Natural killer cell (primary cell): Measurements from ENCODE around the gene NRIP1. TPM values are rescaled to one million over a fixed set of nuclear protein-coding genes. Genes with fewer than 3 reads are reported as not detected.
A peak's percentile ranks its signal among the peaks of the same experiment; 100 is the strongest.

ENCODE experiments used
- ATAC-seq, 3 donors: fragments of 150-1000 bp in 2 of 3; fragments of 200-7000 bp in 1 of 3; cut with Tn5 transposase; 1 replicate in 1 of 3; 2 replicates in 2 of 3; pipeline ENCODE4 v1.10.0; 2021; ENCODE audit warnings: mild to moderate bottlenecking in 2 of 3, moderate library complexity in 2 of 3
- DNase-seq, 2 donors: peaks; one replicate each; pipeline versions ENCODE4 v3.0.0 to v3.0.0-alpha.2; 2013 to 2021; ENCODE audit warnings: mixed read lengths in 1 of 2
- H3K27ac ChIP-seq: one replicate; pipeline ENCODE4 v1.5.1; 2013; ENCODE audit warnings: mild to moderate bottlenecking, low read length
- H3K27me3 ChIP-seq: one replicate; pipeline ENCODE4 v1.6.1; 2013; ENCODE audit warnings: low read length; ENCODE audit not compliant: control insufficient read depth, insufficient read depth
- H3K36me3 ChIP-seq: one replicate; pipeline ENCODE4 v1.6.1; 2013; ENCODE audit warnings: low read length; ENCODE audit not compliant: control insufficient read depth, insufficient read depth
- H3K4me1 ChIP-seq: one replicate; pipeline ENCODE4 v1.6.1; 2013; ENCODE audit warnings: low read length; ENCODE audit not compliant: control insufficient read depth, insufficient read depth
- H3K4me3 ChIP-seq: one replicate; pipeline ENCODE4 v1.5.1; 2013; ENCODE audit warnings: low read length
- H3K9me3 ChIP-seq: one replicate; pipeline ENCODE4 v1.6.1; 2013; ENCODE audit warnings: low read length; ENCODE audit not compliant: control insufficient read depth, insufficient read depth
- H3K27ac Mint-ChIP-seq, 2 donors: one replicate each; pipeline ENCODE4 v1.8.0; 2022; ENCODE audit warnings: mild to moderate bottlenecking in 2 of 2, mixed read lengths in 2 of 2, moderate library complexity in 1 of 2
- H3K27me3 Mint-ChIP-seq, 2 donors: one replicate each; pipeline ENCODE4 v1.8.0; 2022; ENCODE audit warnings: low read depth in 2 of 2, mixed read lengths in 2 of 2
- H3K36me3 Mint-ChIP-seq: one replicate; pipeline ENCODE4 v1.8.0; 2022; ENCODE audit warnings: mixed read lengths
- H3K4me1 Mint-ChIP-seq, 2 donors: one replicate each; pipeline ENCODE4 v1.8.0; 2022; ENCODE audit warnings: mixed read lengths in 2 of 2
- H3K4me3 Mint-ChIP-seq: one replicate; pipeline ENCODE4 v1.8.0; 2022; ENCODE audit warnings: mild to moderate bottlenecking, moderate library complexity, mixed read lengths
- H3K9me3 Mint-ChIP-seq, 2 donors: one replicate each; pipeline ENCODE4 v1.8.0; 2022; ENCODE audit warnings: mixed read lengths in 2 of 2
- CTCF ChIP-seq: fragments of 200-600 bp; IDR thresholded peaks from one replicate; pipeline ENCODE4 v1.8.0; 2022; ENCODE audit warnings: antibody characterized with exemption
- WGBS: methylation state at CpG from one replicate; pipeline ENCODE4 v1.1.7; 2013; ENCODE audit warnings: missing lambda C conversion rate; ENCODE audit not compliant: insufficient coverage; 5-methylcytosine and 5-hydroxymethylcytosine counted together
- intact Hi-C: fragments of 100-400 bp; cut with micrococcal nuclease; formaldehyde crosslinking; loops from one replicate; pipeline ENCODE4 v1.14.2; 2022
- total RNA-seq, 4 donors: library from RNA; stranded (reverse); fragments of 120-200 nt in 1 of 4; gene quantifications; one replicate each; pipeline versions ENCODE4 v1.2.3 to v1.2.4, GENCODE V29; 2013 to 2022

The NRIP1 gene, protein sequence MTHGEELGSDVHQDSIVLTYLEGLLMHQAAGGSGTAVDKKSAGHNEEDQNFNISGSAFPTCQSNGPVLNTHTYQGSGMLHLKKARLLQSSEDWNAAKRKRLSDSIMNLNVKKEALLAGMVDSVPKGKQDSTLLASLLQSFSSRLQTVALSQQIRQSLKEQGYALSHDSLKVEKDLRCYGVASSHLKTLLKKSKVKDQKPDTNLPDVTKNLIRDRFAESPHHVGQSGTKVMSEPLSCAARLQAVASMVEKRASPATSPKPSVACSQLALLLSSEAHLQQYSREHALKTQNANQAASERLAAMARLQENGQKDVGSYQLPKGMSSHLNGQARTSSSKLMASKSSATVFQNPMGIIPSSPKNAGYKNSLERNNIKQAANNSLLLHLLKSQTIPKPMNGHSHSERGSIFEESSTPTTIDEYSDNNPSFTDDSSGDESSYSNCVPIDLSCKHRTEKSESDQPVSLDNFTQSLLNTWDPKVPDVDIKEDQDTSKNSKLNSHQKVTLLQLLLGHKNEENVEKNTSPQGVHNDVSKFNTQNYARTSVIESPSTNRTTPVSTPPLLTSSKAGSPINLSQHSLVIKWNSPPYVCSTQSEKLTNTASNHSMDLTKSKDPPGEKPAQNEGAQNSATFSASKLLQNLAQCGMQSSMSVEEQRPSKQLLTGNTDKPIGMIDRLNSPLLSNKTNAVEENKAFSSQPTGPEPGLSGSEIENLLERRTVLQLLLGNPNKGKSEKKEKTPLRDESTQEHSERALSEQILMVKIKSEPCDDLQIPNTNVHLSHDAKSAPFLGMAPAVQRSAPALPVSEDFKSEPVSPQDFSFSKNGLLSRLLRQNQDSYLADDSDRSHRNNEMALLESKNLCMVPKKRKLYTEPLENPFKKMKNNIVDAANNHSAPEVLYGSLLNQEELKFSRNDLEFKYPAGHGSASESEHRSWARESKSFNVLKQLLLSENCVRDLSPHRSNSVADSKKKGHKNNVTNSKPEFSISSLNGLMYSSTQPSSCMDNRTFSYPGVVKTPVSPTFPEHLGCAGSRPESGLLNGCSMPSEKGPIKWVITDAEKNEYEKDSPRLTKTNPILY (N-terminal part only)
- 10 to 100 TPM; 42.4 to 46.8 (median 42.6) TPM for total RNA-seq
- total RNA-seq (2013), result 56.2 TPM

GRCh38 chr21:15064576-15065391 is at the start of gene NRIP1:
Gene NRIP1 (minus strand): TSS chr21:15065000. CDS start chr21:14968192, 96,808 bp downstream.
- H3K27me3 ChIP-seq, result no peaks in the 10 kb centered on the region
- H3K4me3 ChIP-seq, result peak within 1 kb of the TSS; percentile 87
- Mint-ChIP-seq H3K9me3 (no peaks in the 10 kb centered on the region), H3K4me1 (peaks cover 40 to 45% of the 10 kb centered on the region in 2 donors), H3K4me3 (peak within 1 kb of the TSS; percentile 96), H3K27me3 (no peaks in the 10 kb centered on the region), H3K36me3 (no peaks in the 10 kb centered on the region), H3K27ac (peak within 1 kb of the TSS; percentile 90 to 96)
- no peaks in the 10 kb centered on the region for H3K9me3 ChIP-seq
- no peak for TF ChIP-seq CTCF
- intact Hi-C loops, result loop anchor here (5.0 to 10.0 kb wide), 2 partner anchors 530 to 668 kb away; no protein-coding TSS in a partner anchor
- DNase-seq (peak; percentile 86 to 89), ATAC-seq (peak; percentile 79 to 91 (median 84))
- peaks cover 10% of the 10 kb centered on the region for H3K4me1 ChIP-seq
- under 1% methylated on average over 116 of the region's 116 CpGs for WGBS
- H3K27ac ChIP-seq, result peak within 1 kb of the TSS; percentile 91
- H3K36me3 ChIP-seq, result no peaks in the 10 kb centered on the region

- no peak for TF ChIP-seq CTCF
- Histone ChIP-seq H3K27ac (no peak overlapping the region), H3K36me3 (no peaks in the 10 kb centered on the region), H3K9me3 (no peaks in the 10 kb centered on the region), H3K4me3 (no peak overlapping the region), H3K27me3 (no peaks in the 10 kb centered on the region), H3K4me1 (no peaks in the 10 kb centered on the region)
- Mint-ChIP-seq H3K4me1 (no peaks in the 10 kb centered on the region), H3K27ac (no peak overlapping the region), H3K4me3 (no peak overlapping the region), H3K9me3 (no peaks in the 10 kb centered on the region), H3K27me3 (peaks cover 8 to 15% of the 10 kb centered on the region in 2 donors), H3K36me3 (no peaks in the 10 kb centered on the region)
- DNase-seq (no peak), ATAC-seq (no peak)
- WGBS, result 53% methylated on average over 3 of the region's 4 CpGs
- intact Hi-C loops, result no loop called here
These were observed 48.1 kb upstream of the NRIP1 start for GRCh38 chr21:15112858-15113257.

DNA sequence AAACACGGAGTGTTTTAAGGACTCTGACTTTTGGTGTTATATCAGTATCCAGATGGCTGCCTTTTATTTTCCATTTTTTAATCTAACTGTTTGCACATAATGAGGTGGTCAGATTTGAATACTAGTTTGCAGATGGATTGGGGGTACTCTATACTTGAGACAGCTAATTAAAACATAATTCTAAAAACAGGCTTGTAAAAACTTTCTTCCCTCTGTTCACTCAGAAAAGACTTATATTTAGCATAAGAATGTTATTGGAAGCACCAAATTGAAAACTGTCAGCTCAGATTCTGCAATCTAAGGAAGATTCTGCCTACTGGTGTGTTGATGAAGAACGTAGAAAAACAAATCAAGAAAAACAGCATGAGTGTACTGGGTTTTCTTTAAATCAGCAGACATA is 44.0 kb upstream of the NRIP1 start:
- Mint-ChIP-seq H3K4me3 (no peak overlapping the region), H3K4me1 (no peaks in the 10 kb centered on the region), H3K36me3 (no peaks in the 10 kb centered on the region), H3K9me3 (no peaks in the 10 kb centered on the region), H3K27me3 (peaks cover 5 to 8% of the 10 kb centered on the region in 2 donors), H3K27ac (no peak overlapping the region)
- ATAC-seq, result no peak
- H3K9me3 ChIP-seq, result no peaks in the 10 kb centered on the region
- no peaks in the 10 kb centered on the region for H3K27me3 ChIP-seq
- TF ChIP-seq CTCF, result no peak
- intact Hi-C loops, result no loop called here
- no peaks in the 10 kb centered on the region for H3K36me3 ChIP-seq
- DNase-seq, result no peak
- H3K4me1 ChIP-seq, result no peaks in the 10 kb centered on the region
- H3K4me3 ChIP-seq, result no peak overlapping the region
- WGBS, result 89% methylated on average over 1 of the region's 2 CpGs
- no peak overlapping the region for H3K27ac ChIP-seq
